WI38 (cell line): ENCODE results near the gene KDM6A.
"Not testable (repeated sequence)": the region's sequence is repeated elsewhere in the genome, so short reads cannot be mapped to it uniquely, and the experiment has no call there.

Experiments
- H3K4me3 ChIP-seq: 2 replicates; pipeline ENCODE4 v1.5.1; 2011; ENCODE audit warnings: low read depth, mild to moderate bottlenecking, control low read depth, low read length
- TF ChIP-seq, protein P1 (sequence below): IDR thresholded peaks from 2 replicates; pipeline ENCODE4 v1.5.1; 2012; ENCODE audit warnings: low read depth, mild to moderate bottlenecking, control low read depth, low read length

The KDM6A gene

DNA sequence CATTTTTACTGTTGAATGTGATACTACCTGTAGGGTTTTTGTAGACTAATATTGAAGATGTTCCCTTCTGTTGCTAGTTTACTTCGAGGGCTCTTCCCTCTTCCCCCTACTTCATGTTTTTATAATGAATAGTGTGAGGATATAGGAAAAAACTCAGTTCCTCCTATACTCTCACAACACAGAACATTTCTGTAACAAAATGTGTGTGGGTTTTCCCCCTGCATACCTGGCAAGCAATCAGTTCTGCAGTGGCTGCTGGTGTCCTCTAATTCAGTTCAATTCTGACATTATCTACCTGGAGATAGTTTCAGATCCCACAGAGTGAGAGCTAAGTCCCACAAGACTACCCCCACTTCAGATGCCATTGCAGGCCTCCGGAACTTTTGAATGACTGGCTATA lies 107.9 kb downstream of the KDM6A start:
- TF ChIP-seq, protein P1, sequence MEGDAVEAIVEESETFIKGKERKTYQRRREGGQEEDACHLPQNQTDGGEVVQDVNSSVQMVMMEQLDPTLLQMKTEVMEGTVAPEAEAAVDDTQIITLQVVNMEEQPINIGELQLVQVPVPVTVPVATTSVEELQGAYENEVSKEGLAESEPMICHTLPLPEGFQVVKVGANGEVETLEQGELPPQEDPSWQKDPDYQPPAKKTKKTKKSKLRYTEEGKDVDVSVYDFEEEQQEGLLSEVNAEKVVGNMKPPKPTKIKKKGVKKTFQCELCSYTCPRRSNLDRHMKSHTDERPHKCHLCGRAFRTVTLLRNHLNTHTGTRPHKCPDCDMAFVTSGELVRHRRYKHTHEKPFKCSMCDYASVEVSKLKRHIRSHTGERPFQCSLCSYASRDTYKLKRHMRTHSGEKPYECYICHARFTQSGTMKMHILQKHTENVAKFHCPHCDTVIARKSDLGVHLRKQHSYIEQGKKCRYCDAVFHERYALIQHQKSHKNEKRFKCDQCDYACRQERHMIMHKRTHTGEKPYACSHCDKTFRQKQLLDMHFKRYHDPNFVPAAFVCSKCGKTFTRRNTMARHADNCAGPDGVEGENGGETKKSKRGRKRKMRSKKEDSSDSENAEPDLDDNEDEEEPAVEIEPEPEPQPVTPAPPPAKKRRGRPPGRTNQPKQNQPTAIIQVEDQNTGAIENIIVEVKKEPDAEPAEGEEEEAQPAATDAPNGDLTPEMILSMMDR = no peak

DNA sequence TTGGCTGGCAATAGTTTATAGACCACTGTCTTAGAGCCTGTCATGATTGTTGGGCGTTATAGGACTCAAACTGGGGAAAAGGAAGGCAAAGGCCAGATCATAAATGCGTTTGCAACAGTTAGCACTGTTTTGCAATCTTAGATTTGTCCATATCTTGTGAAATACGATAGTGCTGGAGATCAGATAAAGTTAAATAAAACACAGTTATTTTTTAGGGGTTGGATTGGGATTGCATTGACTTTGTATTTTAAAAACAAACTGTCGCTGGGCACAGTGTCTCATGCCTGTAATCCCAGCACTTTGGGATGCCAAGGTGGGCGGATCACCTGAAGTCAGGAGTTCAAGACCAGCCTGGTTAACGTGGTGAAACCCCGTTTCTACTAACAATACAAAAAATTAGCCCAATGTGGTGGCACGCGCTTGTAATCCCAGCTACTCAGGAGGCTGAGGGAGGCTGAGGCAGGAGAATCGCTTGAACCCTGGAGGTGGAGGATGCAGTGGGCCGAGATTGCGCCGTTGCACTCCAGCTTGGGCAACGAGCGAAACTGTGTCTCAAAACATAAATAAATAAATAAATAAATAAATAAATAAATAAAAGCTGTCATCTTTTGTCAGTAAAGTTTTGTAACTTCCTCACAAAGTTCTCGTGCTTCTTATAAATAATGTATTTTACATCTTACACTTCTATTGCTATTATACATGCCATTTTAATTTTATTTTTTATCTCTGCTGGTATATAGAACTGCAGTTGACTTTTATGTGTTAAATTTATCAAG lies 117.2 kb downstream of the KDM6A start:
- H3K4me3 ChIP-seq = no peak overlapping the region
- TF ChIP-seq, protein P1 = no peak

More for the DNA sequence above, 107.9 kb downstream of the KDM6A start:
- no peak overlapping the region for H3K4me3 ChIP-seq

- no peak overlapping the region for H3K4me3 ChIP-seq
- TF ChIP-seq, protein P1 = no peak
These were observed 119.8 kb downstream of the KDM6A start for GRCh38 chrX:44992775-44993174.

DNA sequence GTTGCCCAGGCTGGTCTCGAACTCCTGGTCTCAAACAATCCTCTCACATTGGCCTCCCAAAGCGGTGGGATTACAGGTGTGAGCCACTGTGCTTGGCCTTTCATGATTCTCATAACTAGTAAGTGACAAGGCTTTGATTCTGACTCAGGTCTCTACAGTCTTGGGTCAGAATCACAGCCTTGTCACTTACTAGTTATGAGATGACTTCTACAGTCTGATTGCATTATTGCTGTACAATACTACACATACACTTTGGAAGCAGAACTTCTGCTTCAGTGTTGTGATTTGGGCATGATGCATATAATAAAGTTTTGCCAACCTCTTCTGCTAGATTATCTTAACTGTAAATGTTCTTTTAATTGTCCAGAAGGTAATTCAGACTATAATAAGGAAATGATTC lies 123.3 kb downstream of the KDM6A start:
- H3K4me3 ChIP-seq = no peak overlapping the region
- TF ChIP-seq, protein P1 = no peak

DNA sequence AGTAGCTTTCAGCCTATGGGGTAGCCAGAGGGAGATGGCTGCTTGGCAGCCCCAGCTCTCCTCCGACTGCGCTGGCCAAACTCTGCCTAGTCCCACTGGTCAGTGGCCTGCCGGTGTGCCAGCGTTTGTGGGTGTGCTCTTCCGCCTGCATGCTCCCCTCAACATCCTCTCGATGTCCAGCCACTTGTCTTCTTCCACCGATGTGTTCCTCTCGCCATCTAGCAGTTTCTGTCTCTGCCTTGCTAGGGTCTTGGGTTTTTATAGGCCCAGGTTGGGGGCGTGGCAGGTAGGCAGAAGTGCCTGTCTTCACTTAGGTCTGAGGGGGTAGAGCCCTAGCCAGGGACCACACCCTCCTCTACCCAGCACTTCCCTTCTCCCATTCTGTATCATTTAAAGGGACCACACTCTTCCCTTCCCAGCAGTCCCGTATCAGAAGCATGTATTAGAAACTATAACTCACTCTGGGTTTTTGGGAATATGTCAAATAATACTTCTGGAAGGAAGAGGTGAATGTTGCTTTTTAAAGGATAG lies 124.4 kb downstream of the KDM6A start:
- H3K4me3 ChIP-seq = no peak overlapping the region
- TF ChIP-seq, protein P1 = no peak

- TF ChIP-seq, protein P1 = no peak
- H3K4me3 ChIP-seq = no peak overlapping the region
These were observed 124.9 kb downstream of the KDM6A start for GRCh38 chrX:44997888-44998287.

- H3K4me3 ChIP-seq = not testable (repeated sequence)
These were observed 126.2 kb downstream of the KDM6A start for GRCh38 chrX:44999237-44999636.

DNA sequence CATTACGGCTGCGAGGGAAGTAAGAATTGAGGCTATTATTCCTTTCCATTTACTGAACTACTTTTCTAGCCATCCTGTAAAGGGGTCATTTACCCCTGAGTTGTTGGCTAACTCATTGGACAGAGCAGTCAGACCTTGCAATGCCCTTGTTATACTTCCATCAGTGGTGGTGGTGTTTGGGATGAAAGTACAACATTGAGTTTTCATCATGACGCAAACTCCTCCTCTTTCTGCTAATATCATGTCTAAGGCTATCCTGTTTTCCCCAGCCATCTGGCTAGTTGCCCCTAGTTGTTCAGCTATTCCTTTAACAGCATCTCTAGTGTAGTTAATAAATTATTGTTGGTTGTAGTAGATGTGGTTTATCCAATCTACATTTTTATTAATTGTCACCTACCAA lies 126.9 kb downstream of the KDM6A start:
- not testable (repeated sequence) for H3K4me3 ChIP-seq
